Neural crest cell (in vitro differentiated cells): Measurements from ENCODE around the gene TRPM3. TPM values are rescaled to one million over a fixed set of nuclear protein-coding genes. Genes with fewer than 3 reads are reported as not detected.

Experiments
- DNase-seq: peaks from one replicate; pipeline ENCODE4 v3.0.0; 2021; ENCODE audit warnings: low read depth, mixed read lengths, low spot score
- H3K27ac Mint-ChIP-seq: one replicate; pipeline ENCODE4 v1.8.0; 2021; ENCODE audit warnings: mild to moderate bottlenecking, mixed read lengths; ENCODE audit not compliant: unreplicated experiment
- H3K27me3 Mint-ChIP-seq: 2 replicates; pipeline ENCODE4 v1.8.0; 2021; ENCODE audit warnings: low read depth, mild to moderate bottlenecking, mixed read lengths
- H3K36me3 Mint-ChIP-seq: 2 replicates; pipeline ENCODE4 v1.8.0; 2021; ENCODE audit warnings: low read depth, mild to moderate bottlenecking, mixed read lengths
- H3K4me1 Mint-ChIP-seq: 2 replicates; pipeline ENCODE4 v1.8.0; 2021; ENCODE audit warnings: mixed read lengths
- H3K4me3 Mint-ChIP-seq: one replicate; pipeline ENCODE4 v1.8.0; 2021; ENCODE audit warnings: mild to moderate bottlenecking, mixed read lengths
- H3K9me3 Mint-ChIP-seq: 2 replicates; pipeline ENCODE4 v1.8.0; 2021; ENCODE audit warnings: mixed read lengths
- total RNA-seq: library from RNA; stranded (reverse); gene quantifications from 2 replicates; pipeline ENCODE4 v1.2.1, GENCODE V29; 2021
- TF ChIP-seq, protein P1 (sequence below): fragments of 200-600 bp; sonication (generic); conservative IDR thresholded peaks from 2 replicates; pipeline ENCODE4 v1.5.0; 2021; ENCODE audit warnings: antibody characterized with exemption, mild to moderate bottlenecking

TRPM3 gene
- total RNA-seq, 1 donor from 2014 or later, result 1.4 TPM

- DNase-seq, result no peak
- Mint-ChIP-seq H3K27me3 (no peaks in the 10 kb centered on the region), H3K4me1 (peaks cover 51% of the 10 kb centered on the region), H3K27ac (peak overlapping the region; percentile 13), H3K4me3 (peak overlapping the region; percentile 64), H3K9me3 (peaks cover 3% of the 10 kb centered on the region), H3K36me3 (no peaks in the 10 kb centered on the region)
- TF ChIP-seq, protein P1, sequence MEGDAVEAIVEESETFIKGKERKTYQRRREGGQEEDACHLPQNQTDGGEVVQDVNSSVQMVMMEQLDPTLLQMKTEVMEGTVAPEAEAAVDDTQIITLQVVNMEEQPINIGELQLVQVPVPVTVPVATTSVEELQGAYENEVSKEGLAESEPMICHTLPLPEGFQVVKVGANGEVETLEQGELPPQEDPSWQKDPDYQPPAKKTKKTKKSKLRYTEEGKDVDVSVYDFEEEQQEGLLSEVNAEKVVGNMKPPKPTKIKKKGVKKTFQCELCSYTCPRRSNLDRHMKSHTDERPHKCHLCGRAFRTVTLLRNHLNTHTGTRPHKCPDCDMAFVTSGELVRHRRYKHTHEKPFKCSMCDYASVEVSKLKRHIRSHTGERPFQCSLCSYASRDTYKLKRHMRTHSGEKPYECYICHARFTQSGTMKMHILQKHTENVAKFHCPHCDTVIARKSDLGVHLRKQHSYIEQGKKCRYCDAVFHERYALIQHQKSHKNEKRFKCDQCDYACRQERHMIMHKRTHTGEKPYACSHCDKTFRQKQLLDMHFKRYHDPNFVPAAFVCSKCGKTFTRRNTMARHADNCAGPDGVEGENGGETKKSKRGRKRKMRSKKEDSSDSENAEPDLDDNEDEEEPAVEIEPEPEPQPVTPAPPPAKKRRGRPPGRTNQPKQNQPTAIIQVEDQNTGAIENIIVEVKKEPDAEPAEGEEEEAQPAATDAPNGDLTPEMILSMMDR, result no peak
Observed at GRCh38 chr9:70829591-70830265, 291.7 kb downstream of the TRPM3 start.

GRCh38 chr9:70826562-70826961 is 294.9 kb downstream of the TRPM3 start:
- no peaks in the 10 kb centered on the region for H3K27me3 Mint-ChIP-seq
- H3K4me1 Mint-ChIP-seq, result peaks cover 53% of the 10 kb centered on the region
- no peaks in the 10 kb centered on the region for H3K9me3 Mint-ChIP-seq
- TF ChIP-seq, protein P1, result no peak
- DNase-seq, result no peak
- H3K27ac Mint-ChIP-seq, result no peak overlapping the region
- no peak overlapping the region for H3K4me3 Mint-ChIP-seq
- H3K36me3 Mint-ChIP-seq, result no peaks in the 10 kb centered on the region

DNA sequence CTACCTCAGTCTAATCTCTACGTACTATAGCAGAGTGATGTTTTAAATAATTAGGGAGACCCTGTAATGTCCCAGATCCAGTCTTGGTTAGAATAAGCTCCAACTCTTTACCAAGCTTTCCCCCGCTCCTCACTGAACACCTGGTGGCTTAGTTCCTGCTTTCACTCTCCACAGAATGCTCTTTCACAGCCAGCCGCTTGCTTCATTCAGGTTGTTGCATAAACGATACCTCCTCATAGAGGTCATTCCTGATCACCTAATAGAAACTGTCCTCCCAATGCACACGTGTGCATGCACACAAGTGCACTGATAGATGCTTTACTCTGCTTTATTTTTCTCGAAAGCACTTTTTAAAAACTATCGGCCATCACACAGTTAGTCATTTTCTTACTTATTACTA is 298.1 kb downstream of the TRPM3 start:
- Mint-ChIP-seq H3K27ac (peak overlapping the region; percentile 57), H3K27me3 (no peaks in the 10 kb centered on the region), H3K9me3 (no peaks in the 10 kb centered on the region), H3K36me3 (no peaks in the 10 kb centered on the region), H3K4me3 (no peak overlapping the region), H3K4me1 (peaks cover 32% of the 10 kb centered on the region)
- no peak for DNase-seq
- TF ChIP-seq, protein P1, result no peak

- no peak for DNase-seq
- Mint-ChIP-seq H3K4me1 (peaks cover 16% of the 10 kb centered on the region), H3K4me3 (no peak overlapping the region), H3K27me3 (no peaks in the 10 kb centered on the region), H3K9me3 (peaks cover 6% of the 10 kb centered on the region), H3K27ac (no peak overlapping the region), H3K36me3 (no peaks in the 10 kb centered on the region)
- TF ChIP-seq, protein P1, result no peak
Observed at GRCh38 chr9:70817311-70817710, 304.1 kb downstream of the TRPM3 start.

DNA sequence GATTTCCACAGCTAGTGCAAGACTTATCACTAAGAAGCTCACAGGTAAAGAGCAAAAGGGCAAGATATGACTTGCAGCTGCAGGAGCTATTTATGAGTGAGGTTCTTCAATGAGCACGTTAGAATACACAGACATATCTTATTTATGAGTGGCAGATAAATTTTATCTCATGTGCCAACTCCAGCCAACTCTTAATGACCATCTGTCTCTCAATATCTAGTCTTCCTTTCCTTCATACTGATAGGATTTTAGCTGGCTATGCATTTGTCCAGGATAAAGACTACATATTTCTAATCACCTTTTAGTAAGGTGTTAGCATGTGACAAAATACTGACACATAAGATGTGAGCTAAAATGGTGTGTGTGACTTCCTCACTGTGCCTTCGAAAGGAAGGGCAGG is 304.5 kb downstream of the TRPM3 start:
- H3K4me3 Mint-ChIP-seq, result no peak overlapping the region
- H3K4me1 Mint-ChIP-seq, result peaks cover 13% of the 10 kb centered on the region
- H3K36me3 Mint-ChIP-seq, result no peaks in the 10 kb centered on the region
- H3K27me3 Mint-ChIP-seq, result no peaks in the 10 kb centered on the region
- no peak for DNase-seq
- TF ChIP-seq, protein P1, result no peak
- peaks cover 6% of the 10 kb centered on the region for H3K9me3 Mint-ChIP-seq
- H3K27ac Mint-ChIP-seq, result no peak overlapping the region
